Activated T-helper 2 cell treated with anti-CD3 and anti-CD28 coated beads, Interferon-gamma antibody, Interleukin-2, Interleukin-4, amounts not matched to agents 10 μg/mL and 5 μg/mL and 100 μg/mL, durations not matched to agents 14 hours and 24 hours and 36 hours (primary cell): ENCODE measurements around the gene SLC41A2. TPM values are rescaled to one million over a fixed set of nuclear protein-coding genes. Genes with fewer than 3 reads are reported as not detected.
A peak's percentile ranks its signal among the peaks of the same experiment; 100 is the strongest.
"Not testable (repeated sequence)": the region's sequence is repeated elsewhere in the genome, so short reads cannot be mapped to it uniquely, and the experiment has no call there.

Experiments
- DNase-seq: peaks from one replicate; pipeline ENCODE4 v3.0.0; 2021; ENCODE audit warnings: low spot score
- H3K27ac Mint-ChIP-seq: one replicate; pipeline ENCODE4 v1.8.0; 2021; ENCODE audit warnings: mixed read lengths
- H3K27me3 Mint-ChIP-seq: one replicate; pipeline ENCODE4 v1.8.0; 2021; ENCODE audit warnings: low read depth, mixed read lengths
- H3K36me3 Mint-ChIP-seq: one replicate; pipeline ENCODE4 v1.8.0; 2021; ENCODE audit warnings: low read depth, mixed read lengths
- H3K4me1 Mint-ChIP-seq: one replicate; pipeline ENCODE4 v1.8.0; 2021; ENCODE audit warnings: low read depth, mixed read lengths
- H3K4me3 Mint-ChIP-seq: one replicate; pipeline ENCODE4 v1.8.0; 2021; ENCODE audit warnings: low read depth, mild to moderate bottlenecking, moderate library complexity, mixed read lengths
- H3K9me3 Mint-ChIP-seq: one replicate; pipeline ENCODE4 v1.8.0; 2021; ENCODE audit warnings: mixed read lengths
- intact Hi-C: fragments of 100-400 bp; cut with micrococcal nuclease; formaldehyde crosslinking; loops from one replicate; pipeline ENCODE4 v1.15.1; 2023
- total RNA-seq: library from RNA; stranded (reverse); gene quantifications from 2 replicates; pipeline ENCODE4 v1.2.3, GENCODE V29; 2022

SLC41A2 gene, protein sequence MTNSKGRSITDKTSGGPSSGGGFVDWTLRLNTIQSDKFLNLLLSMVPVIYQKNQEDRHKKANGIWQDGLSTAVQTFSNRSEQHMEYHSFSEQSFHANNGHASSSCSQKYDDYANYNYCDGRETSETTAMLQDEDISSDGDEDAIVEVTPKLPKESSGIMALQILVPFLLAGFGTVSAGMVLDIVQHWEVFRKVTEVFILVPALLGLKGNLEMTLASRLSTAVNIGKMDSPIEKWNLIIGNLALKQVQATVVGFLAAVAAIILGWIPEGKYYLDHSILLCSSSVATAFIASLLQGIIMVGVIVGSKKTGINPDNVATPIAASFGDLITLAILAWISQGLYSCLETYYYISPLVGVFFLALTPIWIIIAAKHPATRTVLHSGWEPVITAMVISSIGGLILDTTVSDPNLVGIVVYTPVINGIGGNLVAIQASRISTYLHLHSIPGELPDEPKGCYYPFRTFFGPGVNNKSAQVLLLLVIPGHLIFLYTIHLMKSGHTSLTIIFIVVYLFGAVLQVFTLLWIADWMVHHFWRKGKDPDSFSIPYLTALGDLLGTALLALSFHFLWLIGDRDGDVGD
- 4.3 and 8.2 TPM in 2 replicates for total RNA-seq

- no peaks in the 10 kb centered on the region for H3K36me3 Mint-ChIP-seq
- H3K4me1 Mint-ChIP-seq: peaks cover 24% of the 10 kb centered on the region
- peak within 1 kb of the TSS; percentile 87 for H3K4me3 Mint-ChIP-seq
- peaks cover 46% of the 10 kb centered on the region for H3K27me3 Mint-ChIP-seq
- peak within 1 kb of the TSS; percentile 88 for H3K27ac Mint-ChIP-seq
- no peaks in the 10 kb centered on the region for H3K9me3 Mint-ChIP-seq
- peak; percentile 65 for DNase-seq
- intact Hi-C loops: loop anchor here (1.0 to 10.0 kb wide), 4 partner anchors 28 to 276 kb away; partner anchors contain the start of gene NOPCHAP1
Observed at GRCh38 chr12:104958001-104958804, at the start of gene SLC41A2. Gene SLC41A2, minus strand, starts transcription at chr12:104958290. Its CDS starts 29,763 bp downstream, at chr12:104928527.

- Mint-ChIP-seq H3K4me3 (no peak overlapping the region), H3K36me3 (peaks cover 92% of the 10 kb centered on the region), H3K9me3 (peaks cover 33% of the 10 kb centered on the region), H3K27me3 (no peaks in the 10 kb centered on the region), H3K4me1 (peaks cover 3% of the 10 kb centered on the region), H3K27ac (no peak overlapping the region)
- DNase-seq: no peak
- intact Hi-C loops: no loop called here
Observed at GRCh38 chr12:105001476-105001875, 43.4 kb upstream of the SLC41A2 start.

DNA sequence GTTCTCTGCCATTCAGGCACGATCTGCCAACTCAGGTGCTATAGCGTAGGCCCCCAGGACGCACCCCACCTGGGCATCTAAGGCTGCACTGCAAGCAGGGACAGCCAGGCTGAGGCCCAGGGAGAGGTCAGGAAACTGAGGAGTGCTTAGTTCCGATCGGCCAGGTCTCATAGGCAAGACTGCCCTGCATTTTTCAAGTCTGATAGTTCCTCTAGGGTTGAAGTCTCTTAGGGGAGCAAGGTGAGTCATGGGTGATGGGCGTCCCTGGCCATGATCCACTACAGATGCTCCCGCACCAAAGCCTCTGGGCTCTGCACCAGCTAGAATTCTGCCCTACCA is 41.2 kb upstream of the SLC41A2 start:
- intact Hi-C loops: no loop called here
- Mint-ChIP-seq H3K27ac (no peak overlapping the region), H3K4me1 (peaks cover 3% of the 10 kb centered on the region), H3K9me3 (peaks cover 31% of the 10 kb centered on the region), H3K36me3 (peaks cover 93% of the 10 kb centered on the region), H3K27me3 (no peaks in the 10 kb centered on the region), H3K4me3 (no peak overlapping the region)
- DNase-seq: no peak

GRCh38 chr12:104998423-104999346 is 40.6 kb upstream of the SLC41A2 start:
- Mint-ChIP-seq H3K27me3 (no peaks in the 10 kb centered on the region), H3K36me3 (peaks cover 90% of the 10 kb centered on the region), H3K9me3 (peaks cover 26% of the 10 kb centered on the region), H3K4me3 (no peak overlapping the region), H3K27ac (no peak overlapping the region), H3K4me1 (peaks cover 3% of the 10 kb centered on the region)
- DNase-seq: no peak
- intact Hi-C loops: no loop called here

GRCh38 chr12:104997541-104997940 is 39.5 kb upstream of the SLC41A2 start:
- H3K4me1 Mint-ChIP-seq: peaks cover 3% of the 10 kb centered on the region
- H3K27ac Mint-ChIP-seq: no peak overlapping the region
- intact Hi-C loops: no loop called here

DNA sequence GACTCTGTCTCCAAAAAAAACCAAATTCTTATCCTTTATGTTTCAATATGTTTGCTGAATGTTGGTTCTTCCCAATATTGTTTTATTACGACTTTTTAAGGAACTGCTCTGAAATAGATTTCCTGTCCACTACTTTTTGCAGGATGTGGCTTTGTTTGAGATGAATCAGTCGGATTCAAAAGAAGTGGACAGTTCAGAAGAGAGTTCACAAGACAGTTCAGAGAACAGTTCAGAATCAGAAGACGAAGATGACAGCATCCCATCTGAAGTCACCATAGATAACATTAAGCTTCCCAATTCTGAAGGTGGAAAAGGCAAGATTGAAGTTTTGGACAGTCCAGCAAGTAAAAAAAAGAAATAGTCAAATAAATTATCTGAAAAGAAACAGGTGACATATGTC is 36.2 kb upstream of the SLC41A2 start:
- H3K36me3 Mint-ChIP-seq: peaks cover 88% of the 10 kb centered on the region
- intact Hi-C loops: no loop called here
- peaks cover 12% of the 10 kb centered on the region for H3K4me1 Mint-ChIP-seq
- H3K27ac Mint-ChIP-seq: no peak overlapping the region
- no peaks in the 10 kb centered on the region for H3K27me3 Mint-ChIP-seq
- no peak for DNase-seq
- no peak overlapping the region for H3K4me3 Mint-ChIP-seq
- H3K9me3 Mint-ChIP-seq: no peaks in the 10 kb centered on the region

More at GRCh38 chr12:104997541-104997940, 39.5 kb upstream of the SLC41A2 start:
- DNase-seq: no peak
- Mint-ChIP-seq H3K4me3 (no peak overlapping the region), H3K27me3 (no peaks in the 10 kb centered on the region), H3K36me3 (peaks cover 89% of the 10 kb centered on the region), H3K9me3 (peaks cover 19% of the 10 kb centered on the region)

DNA sequence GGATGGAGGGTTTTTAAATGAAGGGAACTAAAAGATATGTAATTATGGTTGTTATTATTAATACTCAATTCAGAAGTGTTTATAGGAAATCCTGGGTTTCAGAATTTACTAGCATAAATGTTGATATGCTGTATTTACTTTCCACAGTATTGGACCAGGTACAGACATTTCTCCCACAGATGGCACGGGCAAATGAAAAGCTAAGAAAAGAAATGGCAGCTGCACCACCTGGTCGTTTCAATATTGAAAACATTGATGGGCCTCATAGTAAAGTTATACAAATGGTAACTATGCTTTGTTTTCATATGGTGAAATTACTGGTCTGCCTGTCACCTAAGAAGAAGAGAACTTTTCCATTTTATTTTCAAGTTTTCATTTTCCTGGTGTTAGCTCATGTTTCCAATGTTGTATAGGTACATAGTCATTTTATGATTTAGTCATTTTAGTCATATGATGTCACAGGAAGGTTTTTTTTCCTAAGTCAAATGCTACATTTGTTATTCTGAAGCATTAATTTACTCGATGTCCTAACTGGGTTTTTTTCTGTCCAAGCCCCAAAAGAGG is 33.6 kb upstream of the SLC41A2 start:
- intact Hi-C loops: no loop called here
- no peaks in the 10 kb centered on the region for H3K27me3 Mint-ChIP-seq
- H3K9me3 Mint-ChIP-seq: no peaks in the 10 kb centered on the region
- peaks cover 84% of the 10 kb centered on the region for H3K36me3 Mint-ChIP-seq
- H3K4me3 Mint-ChIP-seq: no peak overlapping the region
- no peak for DNase-seq
- no peak overlapping the region for H3K27ac Mint-ChIP-seq
- H3K4me1 Mint-ChIP-seq: peaks cover 31% of the 10 kb centered on the region

DNA sequence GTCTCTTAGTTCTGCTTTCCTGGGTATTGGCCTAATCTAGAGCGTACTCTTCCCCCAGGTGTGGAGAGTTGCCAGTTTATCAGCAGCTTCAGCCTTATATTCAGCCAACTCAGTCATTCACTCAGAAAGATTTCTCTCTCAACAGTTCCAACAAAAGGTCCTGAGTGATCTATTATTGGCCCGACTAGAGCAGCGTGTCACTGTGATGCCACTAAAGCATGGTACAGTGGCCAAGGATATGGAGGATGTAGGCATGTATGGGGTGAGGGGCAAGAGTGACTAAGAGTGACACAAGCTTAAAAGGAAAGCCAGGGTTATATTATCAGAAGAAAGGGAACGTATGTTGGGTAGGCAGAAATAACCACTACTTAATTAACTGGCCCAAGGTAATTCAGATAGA is 32.9 kb upstream of the SLC41A2 start:
- no peak overlapping the region for H3K4me3 Mint-ChIP-seq
- H3K4me1 Mint-ChIP-seq: peaks cover 31% of the 10 kb centered on the region
- H3K9me3 Mint-ChIP-seq: no peaks in the 10 kb centered on the region
- DNase-seq: no peak
- no peaks in the 10 kb centered on the region for H3K27me3 Mint-ChIP-seq
- H3K27ac Mint-ChIP-seq: no peak overlapping the region
- intact Hi-C loops: no loop called here
- H3K36me3 Mint-ChIP-seq: peaks cover 80% of the 10 kb centered on the region

DNA sequence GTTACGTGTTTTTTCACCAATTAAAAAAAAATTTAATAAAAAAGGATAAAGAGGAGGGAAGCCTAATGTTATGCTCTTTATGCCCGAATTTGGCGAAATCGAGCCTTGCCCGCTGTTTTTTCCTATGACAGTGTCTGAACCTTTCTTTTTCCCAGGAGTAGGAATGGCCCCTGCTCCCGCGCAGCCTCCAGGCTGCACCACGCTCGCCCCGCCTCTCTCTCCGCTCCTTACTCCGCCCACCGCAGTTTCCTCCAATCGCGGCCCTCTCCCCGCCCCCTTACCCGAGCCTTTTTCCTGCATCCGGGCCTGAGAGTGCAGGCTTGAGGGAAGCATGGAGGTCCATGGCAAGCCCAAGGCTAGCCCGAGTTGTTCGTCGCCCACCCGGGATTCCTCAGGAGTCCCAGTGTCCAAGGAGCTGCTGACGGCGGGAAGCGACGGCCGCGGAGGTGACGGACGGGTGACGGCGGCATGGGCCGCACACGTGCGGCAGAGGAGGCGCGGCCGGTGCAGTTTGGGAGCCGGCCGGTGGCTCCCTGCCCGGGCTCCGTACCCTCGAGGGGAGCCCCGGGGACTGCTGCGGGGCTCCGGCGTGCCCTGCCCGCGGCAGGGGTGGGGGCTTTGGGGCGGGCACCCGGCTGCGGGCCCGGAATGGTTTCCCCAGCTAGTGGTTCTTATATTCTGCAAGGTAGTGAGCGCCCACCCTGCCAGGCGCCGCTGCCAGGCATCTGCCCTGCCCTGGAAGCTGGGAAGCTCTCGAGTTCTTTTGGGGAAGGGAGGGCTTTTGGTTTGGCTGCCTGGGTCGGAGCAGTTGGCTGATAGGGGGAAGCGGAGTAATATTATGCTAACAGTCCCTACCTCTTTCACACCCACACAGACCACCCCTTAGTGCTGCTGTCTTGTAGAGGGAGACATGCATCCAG is 28.2 kb upstream of the SLC41A2 start, which contains the start of gene NOPCHAP1:
Gene NOPCHAP1, plus strand, starts transcription at position 295 of the 920 bp plus-strand sequence. Its CDS starts 37 bp downstream, at position 332.
- Mint-ChIP-seq H3K4me3 (peak within 1 kb of the TSS; percentile 88), H3K27ac (peak within 1 kb of the TSS; percentile 69), H3K4me1 (peaks cover 35% of the 10 kb centered on the region), H3K27me3 (peaks cover 9% of the 10 kb centered on the region), H3K9me3 (no peaks in the 10 kb centered on the region), H3K36me3 (peaks cover 41% of the 10 kb centered on the region)
- intact Hi-C loops: loop anchor here (1.0 to 5.0 kb wide), 4 partner anchors 28 to 66 kb away; partner anchors contain the start of gene SLC41A2
- DNase-seq: peak; percentile 81

DNA sequence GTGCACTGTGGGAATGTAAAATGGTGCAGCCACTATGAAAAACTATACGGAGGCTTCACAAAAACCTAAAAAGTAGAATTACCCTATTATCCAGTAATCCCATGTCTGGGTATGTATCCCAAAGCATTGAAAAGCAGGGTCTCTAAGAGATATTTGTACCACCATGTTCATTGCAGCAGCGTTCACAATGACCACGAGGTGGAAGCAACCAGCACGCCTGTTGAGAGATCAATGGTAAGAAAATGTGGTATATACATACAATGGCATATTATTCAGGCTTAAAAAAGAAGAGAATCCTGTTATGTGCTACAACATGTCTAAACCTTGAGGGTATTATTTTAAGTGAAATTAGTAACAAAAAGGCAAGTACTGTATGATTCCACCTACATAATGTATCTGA is 27.1 kb upstream of the SLC41A2 start:
- H3K9me3 Mint-ChIP-seq: no peaks in the 10 kb centered on the region
- H3K36me3 Mint-ChIP-seq: peaks cover 30% of the 10 kb centered on the region
- DNase-seq: no peak
- peaks cover 20% of the 10 kb centered on the region for H3K27me3 Mint-ChIP-seq
- H3K4me3 Mint-ChIP-seq: peak overlapping the region; percentile 84
- H3K27ac Mint-ChIP-seq: no peak overlapping the region
- intact Hi-C loops: loop anchor here (5.0 kb wide), 2 partner anchors 47 to 67 kb away; no protein-coding TSS in a partner anchor
- H3K4me1 Mint-ChIP-seq: peaks cover 32% of the 10 kb centered on the region

DNA sequence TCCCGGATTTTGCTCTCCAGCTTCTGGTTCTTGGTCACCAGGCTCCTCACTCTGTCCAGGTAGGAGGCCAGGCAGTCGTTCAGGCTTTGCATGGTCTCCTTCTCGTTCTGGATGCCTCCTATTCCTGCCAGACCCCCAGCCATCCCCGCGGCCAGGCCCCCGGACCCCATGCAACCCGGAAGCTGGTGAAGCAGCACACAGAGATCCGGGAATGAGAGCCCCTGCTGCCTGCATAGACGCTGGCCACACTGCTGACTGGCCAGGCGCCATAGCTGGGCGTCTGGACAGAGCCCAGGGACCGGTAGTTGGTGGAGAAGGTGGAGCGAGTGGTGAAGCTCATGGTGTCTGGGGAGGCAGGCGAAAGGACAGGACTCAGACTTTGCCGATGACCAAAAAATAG is 19.6 kb upstream of the SLC41A2 start:
- H3K9me3 Mint-ChIP-seq, H3K4me3 Mint-ChIP-seq, H3K36me3 Mint-ChIP-seq, DNase-seq, H3K27ac Mint-ChIP-seq, H3K4me1 Mint-ChIP-seq, intact Hi-C loops: not testable (repeated sequence)
- H3K27me3 Mint-ChIP-seq: peaks cover 24% of the 10 kb centered on the region
